Endothelial cell of umbilical vein (primary cell): ENCODE data around the gene LMF2. TPM values are rescaled to one million over a fixed set of nuclear protein-coding genes. Genes with fewer than 3 reads are reported as not detected.

Source experiments
- BruUV-seq: library from RNA; stranded (reverse); fragments of 400-500 nt; replicated peaks from 2 replicates; lab custom pipeline; 2021; lab: Mats Ljungman, UMichigan
- CTCF ChIA-PET: fragments of 300-600, 350-600 bp; sonication (Branson Sonifier 250); formaldehyde crosslinking; loops from one replicate; lab custom pipeline; 2021; ENCODE audit warnings: antibody characterized with exemption, inconsistent platforms; lab: Charles Lee
- POLR2A ChIA-PET: fragments of 300-600, 350-600 bp; sonication (Branson Sonifier 250); formaldehyde crosslinking; loops from one replicate; lab custom pipeline; 2021; ENCODE audit warnings: antibody characterized with exemption, inconsistent platforms; lab: Charles Lee
- DNase-seq: peaks from one replicate; pipeline ENCODE4 v3.0.0-alpha.2; 2011; ENCODE audit warnings: low read depth, low spot score
- FAIRE-seq: peaks from 2 replicates; lab custom pipeline; 2011; peaks lifted over from hg19 to GRCh38; lab: Jason Lieb, UNC
- H2AFZ ChIP-seq: 2 replicates; pipeline ENCODE4 v1.6.0; 2012; ENCODE audit warnings: low read depth, low read length, control low read depth, inconsistent platforms
- H3K27ac ChIP-seq: 2 replicates; pipeline ENCODE4 v1.5.1; 2011; ENCODE audit warnings: low read depth, mild to moderate bottlenecking, control low read depth, low read length, moderate library complexity; ENCODE audit not compliant: insufficient read depth
- H3K27me3 ChIP-seq, 2 experiments: 2 replicates each; pipeline versions ENCODE4 v1.6.0 to v1.6.1; 2011; ENCODE audit warnings: low read length in 2 of 2, mixed read lengths in 1 of 2; ENCODE audit not compliant: control insufficient read depth in 2 of 2, insufficient read depth in 2 of 2
- H3K36me3 ChIP-seq, 2 experiments: 2 replicates in 1 of 2; 3 replicates in 1 of 2; pipeline ENCODE4 v1.5.1; 2011; ENCODE audit warnings: low read length in 2 of 2, mild to moderate bottlenecking in 1 of 2, moderate library complexity in 1 of 2; ENCODE audit not compliant: control insufficient read depth in 2 of 2, insufficient read depth in 2 of 2; ENCODE audit errors: extremely low read depth in 1 of 2
- H3K4me1 ChIP-seq: 3 replicates; pipeline ENCODE4 v1.5.1; 2011; ENCODE audit warnings: mild to moderate bottlenecking, low read length; ENCODE audit not compliant: control insufficient read depth, insufficient read depth; ENCODE audit errors: extremely low read depth
- H3K4me2 ChIP-seq: 2 replicates; pipeline ENCODE4 v1.6.1; 2011; ENCODE audit warnings: low read length, control low read depth, mixed read lengths; ENCODE audit not compliant: insufficient read depth
- H3K4me3 ChIP-seq, 3 experiments: fragments of 200-600 bp in 1 of 3; sonication (generic), shearing (Covaris generic) in 1 of 3; replicated peaks in 1 of 3; 2 replicates each; pipeline ENCODE4 v1.5.1; 2011 to 2016; ENCODE audit warnings: control low read depth in 3 of 3, low read length in 3 of 3, mild to moderate bottlenecking in 2 of 3, inconsistent platforms in 1 of 3, low read depth in 1 of 3, moderate library complexity in 1 of 3; ENCODE audit not compliant: insufficient read depth in 1 of 3
- H3K79me2 ChIP-seq: 2 replicates; pipeline ENCODE4 v1.6.0; 2012; ENCODE audit warnings: low read length, inconsistent platforms; ENCODE audit not compliant: control insufficient read depth, insufficient read depth
- H3K9ac ChIP-seq: replicated peaks from 2 replicates; pipeline ENCODE3; 2011; ENCODE audit warnings: low read length, control low read depth; ENCODE audit not compliant: insufficient read depth; ENCODE audit errors: extremely low read depth
- H3K9me1 ChIP-seq: replicated peaks from 3 replicates; pipeline ENCODE4 v1.6.0; 2011; ENCODE audit warnings: mild to moderate bottlenecking, low read length; ENCODE audit not compliant: control insufficient read depth, insufficient read depth; ENCODE audit errors: extremely low read depth
- H3K9me3 ChIP-seq: replicated peaks from 2 replicates; pipeline ENCODE4 v1.5.1; 2012; ENCODE audit warnings: low read length, inconsistent platforms; ENCODE audit not compliant: control insufficient read depth, insufficient read depth
- H4K20me1 ChIP-seq: replicated peaks from 2 replicates; pipeline ENCODE3; 2011; ENCODE audit warnings: mild to moderate bottlenecking, low read length; ENCODE audit not compliant: control insufficient read depth, insufficient read depth; ENCODE audit errors: extremely low read depth
- GATA2 ChIP-seq: IDR thresholded peaks from 2 replicates; pipeline ENCODE4 v1.7.0; 2011; ENCODE audit warnings: low read depth, mild to moderate bottlenecking, moderate library complexity, mixed read lengths, low read length; ENCODE audit not compliant: insufficient read length, insufficient read depth
- JUN ChIP-seq: IDR thresholded peaks from 2 replicates; pipeline ENCODE4 v1.6.1; 2011; ENCODE audit warnings: borderline replicate concordance, low read depth; ENCODE audit not compliant: insufficient read length, insufficient read depth
- MAX ChIP-seq: IDR thresholded peaks from 2 replicates; pipeline ENCODE4 v1.6.1; 2011; ENCODE audit not compliant: insufficient read depth, insufficient read length
- MYC ChIP-seq: IDR thresholded peaks from one replicate; pipeline ENCODE4 v1.6.1; 2011; ENCODE audit warnings: mild to moderate bottlenecking, low read depth, low read length
- dilution Hi-C: fragments of 300-500 bp; cut with MboI; formaldehyde crosslinking; loops from one replicate; pipeline ENCODE4 v1.15.0; 2019; ENCODE audit warnings: low sequenced_read_pairs; ENCODE audit not compliant: extremely low pct_ligation_motif_present
- intact Hi-C: fragments of 100-400 bp; cut with micrococcal nuclease; formaldehyde crosslinking; loops from one replicate; pipeline ENCODE4 v1.10.0; 2022
- polyA plus RNA-seq, 4 experiments: library from polyadenylated mRNA; depleted of rRNA in 3 of 4; stranded (reverse) in 3 of 4; unstranded in 1 of 4; fragments of >200 nt; gene quantifications; 2 replicates each; pipeline versions ENCODE4 v1.2.1 to v1.2.3, GENCODE V29; 2011 to 2012; ENCODE audit warnings: missing spikeins in 1 of 4
- total RNA-seq: library from RNA; stranded (reverse); gene quantifications from 2 replicates; pipeline ENCODE4 v1.2.3, GENCODE V29; 2021

LMF2 gene
- total and polyA plus RNA-seq, 2 donors (not counting 3 experiments of a cell fraction or from before 2014, with no cell fraction given) = 89.7 to 112 TPM

- FAIRE-seq (peak; percentile 62), DNase-seq (peak; percentile 27)
- Histone ChIP-seq H3K9me1 (no peaks in the 10 kb centered on the region), H2AFZ (no peak overlapping the region), H3K27ac (no peak overlapping the region), H4K20me1 (no peaks in the 10 kb centered on the region), H3K27me3 (peaks cover 3 to 13% of the 10 kb centered on the region in 2 experiments), H3K9ac (no peak overlapping the region), H3K79me2 (no peaks in the 10 kb centered on the region), H3K9me3 (no peaks in the 10 kb centered on the region), H3K4me1 (peaks cover 23% of the 10 kb centered on the region), H3K36me3 (no peaks in the 10 kb centered on the region), H3K4me2 (peak overlapping the region; percentile 72), H3K4me3 (no peak overlapping the region)
- dilution Hi-C loops = no loop called here
- BruUV-seq = no TSS peak
- CTCF ChIA-PET = interaction anchor here (0.5 to 1.7 kb wide), 2 partner anchors 26 to 89 kb away, joined by 3 to 10 read pairs; no protein-coding TSS in a partner anchor
- intact Hi-C loops = no loop called here
- POLR2A ChIA-PET = no interaction called here
- TF ChIP-seq GATA2 = no peak
These were observed 23.5 kb upstream of the LMF2 start for GRCh38 chr22:50530877-50531545.

GRCh38 chr22:50530580-50530876 lies 23.0 kb upstream of the LMF2 start:
- no peaks in the 10 kb centered on the region for H3K9me1 ChIP-seq
- peaks cover 23% of the 10 kb centered on the region for H3K4me1 ChIP-seq
- H3K4me2 ChIP-seq = peak overlapping the region; percentile 72
- H3K36me3 ChIP-seq = no peaks in the 10 kb centered on the region
- H3K9me3 ChIP-seq = no peaks in the 10 kb centered on the region
- peak overlapping the region; percentile 62 for H2AFZ ChIP-seq
- H3K27me3 ChIP-seq = peaks cover 3 to 13% of the 10 kb centered on the region in 2 experiments
- H3K9ac ChIP-seq = no peak overlapping the region
- H3K79me2 ChIP-seq = no peaks in the 10 kb centered on the region
- ChIA-PET CTCF (no interaction called here), POLR2A (no interaction called here)
- no peak for DNase-seq
- dilution Hi-C loops (no loop called here), intact Hi-C loops (no loop called here)
- FAIRE-seq = no peak
- H3K4me3 ChIP-seq = peak overlapping the region in 1 of 3 experiments; percentile 14
- no peak overlapping the region for H3K27ac ChIP-seq
- no peak for TF ChIP-seq MYC
- TF ChIP-seq GATA2 = no peak
- no peak for TF ChIP-seq MAX
- no peak for TF ChIP-seq JUN
- no peaks in the 10 kb centered on the region for H4K20me1 ChIP-seq
- no TSS peak for BruUV-seq
